B cell (primary cell): ENCODE data around the gene CCNG2. TPM values are rescaled to one million over a fixed set of nuclear protein-coding genes. Genes with fewer than 3 reads are reported as not detected.

Experiments
- ATAC-seq: fragments of 200-7000 bp; cut with Tn5 transposase; one replicate; pipeline ENCODE4 v1.10.0; 2021; ENCODE audit warnings: low read depth, mild to moderate bottlenecking, moderate number of reproducible peaks, moderate library complexity
- CTCF ChIA-PET: fragments of 350-600 bp; sonication (Branson Sonifier 250); formaldehyde crosslinking; loops from one replicate; lab custom pipeline; 2021; ENCODE audit warnings: antibody characterized with exemption, inconsistent platforms; lab: Charles Lee
- POLR2A ChIA-PET: fragments of 350-600 bp; sonication (Branson Sonifier 250); formaldehyde crosslinking; loops from one replicate; lab custom pipeline; 2021; ENCODE audit warnings: antibody characterized with exemption; lab: Charles Lee
- DNase-seq: peaks from one replicate; pipeline ENCODE4 v3.0.0; 2013
- H2AFZ ChIP-seq: 2 replicates; pipeline ENCODE4 v1.6.1; 2012; ENCODE audit warnings: mild to moderate bottlenecking, low read depth, low read length; ENCODE audit not compliant: insufficient read depth, poor library complexity, severe bottlenecking
- H3K27ac ChIP-seq, 2 donors: 1 replicate in 1 of 2; 2 replicates in 1 of 2; pipeline ENCODE4 v1.5.1; 2012 to 2013; ENCODE audit warnings: low read length in 2 of 2, mild to moderate bottlenecking in 2 of 2, moderate library complexity in 1 of 2
- H3K27me3 ChIP-seq, 4 experiments: fragments of 200-600 bp in 1 of 4; sonication (generic) in 1 of 4; replicated peaks in 1 of 4; 1 replicate in 2 of 4; 2 replicates in 2 of 4; pipeline versions ENCODE4 v1.6.1 to v1.7.0; 2013 to 2016; ENCODE audit warnings: low read length in 3 of 4, mild to moderate bottlenecking in 2 of 4, mixed read lengths in 1 of 4, moderate library complexity in 1 of 4; ENCODE audit not compliant: insufficient read depth in 4 of 4, control insufficient read depth in 3 of 4; ENCODE audit errors: control extremely low read depth in 1 of 4
- H3K36me3 ChIP-seq, 2 experiments: replicated peaks in 1 of 2; 1 replicate in 1 of 2; 2 replicates in 1 of 2; pipeline versions ENCODE4 v1.6.1 to v1.7.1; 2013; ENCODE audit warnings: low read length in 1 of 2; ENCODE audit not compliant: insufficient read depth in 2 of 2, control insufficient read depth in 1 of 2; ENCODE audit errors: control extremely low read depth in 1 of 2, extremely low read depth in 1 of 2
- H3K4me1 ChIP-seq, 2 donors: fragments of 200-600 bp in 1 of 2; sonication (generic) in 1 of 2; 1 replicate in 1 of 2; 2 replicates in 1 of 2; pipeline versions ENCODE4 v1.5.1 to v1.6.1; 2013 to 2017; ENCODE audit warnings: low read length in 2 of 2; ENCODE audit not compliant: control insufficient read depth in 2 of 2, insufficient read depth in 2 of 2
- H3K4me2 ChIP-seq: replicated peaks from 2 replicates; pipeline ENCODE3; 2012; ENCODE audit warnings: mild to moderate bottlenecking, low read depth, low read length; ENCODE audit not compliant: poor library complexity, severe bottlenecking
- H3K4me3 ChIP-seq, 5 experiments: fragments of 200-600 bp in 1 of 5; sonication (generic) in 1 of 5; 1 replicate in 3 of 5; 2 replicates in 2 of 5; pipeline versions ENCODE4 v1.5.1 to v1.7.0; 2011 to 2016; ENCODE audit warnings: low read length in 4 of 5, mild to moderate bottlenecking in 4 of 5, low read depth in 2 of 5, control low read depth in 1 of 5, moderate library complexity in 1 of 5; ENCODE audit not compliant: insufficient read depth in 1 of 5; ENCODE audit errors: control extremely low read depth in 1 of 5, extremely low read depth in 1 of 5
- H3K79me2 ChIP-seq: fragments of 200-600 bp; sonication (generic); one replicate; pipeline ENCODE4 v1.6.0; 2016; ENCODE audit warnings: low read length; ENCODE audit not compliant: control insufficient read depth, insufficient read depth
- H3K9ac ChIP-seq: fragments of 200-600 bp; sonication (generic); 2 replicates; pipeline ENCODE4 v1.6.1; 2017; ENCODE audit warnings: mild to moderate bottlenecking, low read length, moderate library complexity
- H3K9me3 ChIP-seq, 3 donors: one replicate each; pipeline versions ENCODE4 v1.6.1 to v1.7.1; 2013; ENCODE audit warnings: low read length in 2 of 3; ENCODE audit not compliant: control insufficient read depth in 2 of 3, insufficient read depth in 1 of 3; ENCODE audit errors: control extremely low read depth in 1 of 3
- H4K20me1 ChIP-seq: 2 replicates; pipeline ENCODE4 v1.6.0; 2012; ENCODE audit warnings: mild to moderate bottlenecking, low read length; ENCODE audit not compliant: insufficient read depth, control insufficient read depth, poor library complexity, severe bottlenecking
- H3K27ac Mint-ChIP-seq: one replicate; pipeline ENCODE4 v1.8.0; 2021; ENCODE audit warnings: mixed read lengths
- H3K27me3 Mint-ChIP-seq: one replicate; pipeline ENCODE4 v1.8.0; 2021; ENCODE audit warnings: mixed read lengths
- H3K4me1 Mint-ChIP-seq: one replicate; pipeline ENCODE4 v1.8.0; 2021; ENCODE audit warnings: mixed read lengths
- H3K4me3 Mint-ChIP-seq: one replicate; pipeline ENCODE4 v1.8.0; 2021; ENCODE audit warnings: mixed read lengths
- H3K9me3 Mint-ChIP-seq: one replicate; pipeline ENCODE4 v1.8.0; 2022; ENCODE audit warnings: mixed read lengths; ENCODE audit not compliant: insufficient read depth
- EZH2 ChIP-seq: IDR thresholded peaks from 2 replicates; pipeline ENCODE4 v1.6.1; 2012; ENCODE audit warnings: borderline replicate concordance, low read depth, mild to moderate bottlenecking, moderate library complexity, low read length; ENCODE audit not compliant: insufficient read depth, poor library complexity, severe bottlenecking
- WGBS: methylation state at CpG from one replicate; pipeline ENCODE4 v1.1.5; 2013; ENCODE audit warnings: missing lambda C conversion rate; ENCODE audit not compliant: insufficient coverage; 5-methylcytosine and 5-hydroxymethylcytosine counted together
- intact Hi-C: fragments of 100-400 bp; cut with micrococcal nuclease; formaldehyde crosslinking; loops from one replicate; pipeline ENCODE4 v1.10.0; 2022
- polyA plus RNA-seq: library from polyadenylated mRNA; depleted of rRNA; stranded (reverse); fragments of >200 nt; gene quantifications from 2 replicates; pipeline ENCODE4 v1.2.3, GENCODE V29; 2012
- total RNA-seq, 2 donors: library from RNA; stranded (reverse); fragments of 120-200 nt in 1 of 2; gene quantifications; 1 replicate in 1 of 2; 2 replicates in 1 of 2; pipeline versions ENCODE4 v1.2.3 to v1.2.4, GENCODE V29; 2013 to 2022
- TF ChIP-seq, protein P1 (sequence below): fragments of 200-600 bp; IDR thresholded peaks from one replicate; pipeline ENCODE4 v1.8.0; 2022; ENCODE audit warnings: antibody characterized with exemption, mild to moderate bottlenecking

CCNG2 gene
- total and polyA plus RNA-seq, 2 donors (not counting 1 experiment from before 2014, with no cell fraction given), result 39.9 to 71.9 TPM

DNA sequence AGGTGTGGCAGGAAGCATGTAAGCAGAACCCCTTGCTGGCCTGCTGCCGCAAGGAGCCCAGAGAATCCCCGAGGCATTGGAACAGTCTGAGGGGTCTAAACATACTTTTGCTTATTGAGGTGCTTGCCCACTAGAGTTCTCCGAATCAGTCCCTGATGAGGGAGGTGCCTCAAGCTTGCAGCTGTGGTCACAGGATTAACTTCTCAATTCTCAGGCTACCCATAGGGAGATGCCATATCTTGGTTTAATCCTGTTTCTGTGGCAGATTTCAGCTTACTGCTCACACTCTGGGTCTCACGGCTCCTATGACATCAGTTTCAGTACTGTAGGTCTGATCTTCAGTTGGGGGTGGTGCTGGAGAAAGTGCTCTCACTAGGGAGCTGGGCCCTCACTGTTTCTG, 39.9 kb downstream of the CCNG2 start:
- Histone ChIP-seq H3K27me3 (no peaks in the 10 kb centered on the region), H3K9me3 (no peaks in the 10 kb centered on the region), H3K27ac (no peak overlapping the region), H3K36me3 (no peaks in the 10 kb centered on the region), H3K9ac (no peak overlapping the region), H3K4me3 (no peak overlapping the region), H3K79me2 (no peaks in the 10 kb centered on the region), H3K4me2 (peak overlapping the region; percentile 31), H2AFZ (peak overlapping the region; percentile 17), H4K20me1 (no peaks in the 10 kb centered on the region), H3K4me1 (peaks cover 36 to 49% of the 10 kb centered on the region in 2 donors)
- ATAC-seq (peak; percentile 9), DNase-seq (peak; percentile 60)
- Mint-ChIP-seq H3K27me3 (no peaks in the 10 kb centered on the region), H3K4me1 (peaks cover 52% of the 10 kb centered on the region), H3K27ac (peak overlapping the region; percentile 84), H3K4me3 (peak overlapping the region; percentile 42), H3K9me3 (no peaks in the 10 kb centered on the region)
- ChIA-PET CTCF (interaction anchor here (0.7 to 14.9 kb wide), 7 partner anchors 11 to 145 kb away, joined by 3 to 444 read pairs (median 4); no protein-coding TSS in a partner anchor), POLR2A (interaction anchor here (1.1 kb wide), 1 partner anchor 39 kb away, joined by 3 read pairs; the partner anchor contains the start of gene CCNG2)
- TF ChIP-seq, protein P1, sequence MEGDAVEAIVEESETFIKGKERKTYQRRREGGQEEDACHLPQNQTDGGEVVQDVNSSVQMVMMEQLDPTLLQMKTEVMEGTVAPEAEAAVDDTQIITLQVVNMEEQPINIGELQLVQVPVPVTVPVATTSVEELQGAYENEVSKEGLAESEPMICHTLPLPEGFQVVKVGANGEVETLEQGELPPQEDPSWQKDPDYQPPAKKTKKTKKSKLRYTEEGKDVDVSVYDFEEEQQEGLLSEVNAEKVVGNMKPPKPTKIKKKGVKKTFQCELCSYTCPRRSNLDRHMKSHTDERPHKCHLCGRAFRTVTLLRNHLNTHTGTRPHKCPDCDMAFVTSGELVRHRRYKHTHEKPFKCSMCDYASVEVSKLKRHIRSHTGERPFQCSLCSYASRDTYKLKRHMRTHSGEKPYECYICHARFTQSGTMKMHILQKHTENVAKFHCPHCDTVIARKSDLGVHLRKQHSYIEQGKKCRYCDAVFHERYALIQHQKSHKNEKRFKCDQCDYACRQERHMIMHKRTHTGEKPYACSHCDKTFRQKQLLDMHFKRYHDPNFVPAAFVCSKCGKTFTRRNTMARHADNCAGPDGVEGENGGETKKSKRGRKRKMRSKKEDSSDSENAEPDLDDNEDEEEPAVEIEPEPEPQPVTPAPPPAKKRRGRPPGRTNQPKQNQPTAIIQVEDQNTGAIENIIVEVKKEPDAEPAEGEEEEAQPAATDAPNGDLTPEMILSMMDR, result no peak
- TF ChIP-seq EZH2, result no peak
- intact Hi-C loops, result loop anchor here (10.0 kb wide), 1 partner anchor 982 kb away; the partner anchor contains the start of gene SCARB2
- 11% methylated on average over 3 of the region's 4 CpGs for WGBS

DNA sequence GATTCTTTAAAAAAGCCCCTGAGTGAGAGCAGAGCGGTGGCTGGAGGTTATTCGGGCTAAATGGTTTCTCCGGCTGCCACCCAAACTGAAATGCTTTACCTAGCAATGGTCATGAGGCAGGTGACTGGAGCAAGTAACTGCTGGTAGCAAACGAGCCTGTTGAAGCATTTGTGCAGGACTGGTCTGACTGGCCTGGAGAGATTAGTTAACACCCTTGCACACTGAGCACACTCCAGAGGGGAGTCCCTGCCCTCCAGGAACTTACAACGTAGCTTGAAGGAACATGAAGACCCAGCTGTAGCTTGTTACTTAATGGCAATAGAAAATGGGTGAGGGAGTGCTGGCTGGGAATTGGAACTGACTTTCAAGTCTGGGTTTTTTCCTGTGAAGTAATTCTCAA, 40.4 kb downstream of the CCNG2 start:
- Histone ChIP-seq H3K27ac (no peak overlapping the region), H4K20me1 (no peaks in the 10 kb centered on the region), H3K9ac (no peak overlapping the region), H3K4me2 (peak overlapping the region; percentile 31), H3K79me2 (no peaks in the 10 kb centered on the region), H3K9me3 (no peaks in the 10 kb centered on the region), H2AFZ (peak overlapping the region; percentile 17), H3K36me3 (no peaks in the 10 kb centered on the region), H3K4me1 (peaks cover 36 to 49% of the 10 kb centered on the region in 2 donors), H3K4me3 (no peak overlapping the region), H3K27me3 (no peaks in the 10 kb centered on the region)
- Mint-ChIP-seq H3K9me3 (no peaks in the 10 kb centered on the region), H3K27me3 (no peaks in the 10 kb centered on the region), H3K4me1 (peaks cover 49% of the 10 kb centered on the region), H3K4me3 (no peak overlapping the region), H3K27ac (no peak overlapping the region)
- ATAC-seq (no peak), DNase-seq (no peak)
- no peak for TF ChIP-seq EZH2
- TF ChIP-seq, protein P1, result no peak
- ChIA-PET CTCF (interaction anchor here (0.7 to 14.9 kb wide), 6 partner anchors 10 to 145 kb away, joined by 3 to 444 read pairs (median 4); no protein-coding TSS in a partner anchor), POLR2A (interaction anchor here (1.1 kb wide), 1 partner anchor 40 kb away, joined by 3 read pairs; the partner anchor contains the start of gene CCNG2)
- intact Hi-C loops, result loop anchor here (10.0 kb wide), 1 partner anchor 983 kb away; the partner anchor contains the start of gene SCARB2
- WGBS, result 96% methylated on average over 4 of the region's 5 CpGs
